Measurements from ENCODE around the gene PCYOX1L. TPM values are rescaled to one million over a fixed set of nuclear protein-coding genes. Genes with fewer than 3 reads are reported as not detected.

Gene PCYOX1L
- total RNA-seq, 4 donors from 2014 or later, result 2.1 to 4.6 (median 3.1) TPM

GRCh38 chr5:149410721-149411432 lies 53.0 kb downstream of the PCYOX1L start:
- Histone ChIP-seq H3K27me3 (peaks cover 0 to 4% (median 0%) of the 10 kb centered on the region in 4 donors), H3K4me1 (peaks cover 0 to 33% (median 2%) of the 10 kb centered on the region in 3 donors), H3K4me3 (peak overlapping the region; percentile 24 to 66 (median 52)), H3K27ac (peak overlapping the region; percentile 69 to 90 (median 88)), H3K36me3 (peaks cover 0 to 10% (median 7%) of the 10 kb centered on the region in 3 donors), H3K9me3 (no peaks in the 10 kb centered on the region)
- TF ChIP-seq POLR2A (IDR thresholded peaks at IDR 0.05) (no peak), CTCF (IDR thresholded peaks at IDR 0.05) (no peak)
- intact Hi-C loops (cut with DNase I), result no loop called here
- no peak for DNase-seq
- 62 to 66% methylated on average over 10 to 15 of the region's 15 CpGs for WGBS, 2 donors

DNA sequence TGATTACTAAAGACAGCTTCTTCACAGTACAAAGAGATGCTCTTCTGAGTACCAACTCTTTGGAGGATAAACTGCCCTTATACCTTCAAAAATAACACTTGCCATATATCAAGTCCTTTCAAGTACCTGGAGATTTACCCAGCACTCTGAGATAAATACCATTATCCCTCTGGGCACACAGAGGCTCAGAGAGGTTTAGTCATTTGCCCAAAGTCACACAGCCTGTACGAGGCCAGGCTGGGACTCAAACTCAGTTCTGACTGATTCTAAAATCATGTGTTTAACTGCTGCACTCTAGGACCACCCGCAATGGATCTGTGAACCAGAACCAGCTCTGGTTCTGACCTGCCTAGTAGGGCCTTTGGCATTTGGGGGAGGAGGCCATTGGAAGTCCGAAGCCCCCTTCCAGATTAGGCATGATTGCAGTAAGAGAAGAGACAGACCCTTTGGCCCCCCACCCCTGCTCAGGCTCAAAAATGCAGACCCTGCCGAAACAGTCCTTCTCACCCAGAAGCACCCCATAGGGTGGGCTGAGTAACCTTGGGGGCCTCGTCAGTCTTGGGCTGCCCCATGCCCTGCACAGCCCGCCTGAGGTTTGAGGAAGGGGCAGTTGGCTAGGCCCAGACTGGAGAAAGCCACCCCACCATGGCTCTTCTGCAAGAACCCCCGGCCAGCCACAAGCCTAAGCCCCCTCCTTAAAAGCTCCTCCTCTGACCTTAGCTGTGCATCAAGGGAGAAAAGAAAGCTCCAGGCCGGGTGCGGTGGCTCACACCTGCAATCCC lies 54.1 kb downstream of the PCYOX1L start:
- Histone ChIP-seq H3K4me1 (peaks cover 0 to 39% (median 2%) of the 10 kb centered on the region in 3 donors), H3K9me3 (no peaks in the 10 kb centered on the region), H3K36me3 (peaks cover 0 to 10% (median 7%) of the 10 kb centered on the region in 3 donors), H3K27ac (peak overlapping the region; percentile 58 to 90 (median 88)), H3K27me3 (peaks cover 0 to 4% (median 0%) of the 10 kb centered on the region in 4 donors), H3K4me3 (peak overlapping the region; percentile 24 to 66 (median 52))
- TF ChIP-seq POLR2A (IDR thresholded peaks at IDR 0.05) (no peak), CTCF (IDR thresholded peaks at IDR 0.05) (no peak)
- DNase-seq, result no peak
- 45 to 59% methylated on average over 3 to 5 of the region's 9 CpGs for WGBS, 2 donors
- intact Hi-C loops (cut with DNase I), result no loop called here

GRCh38 chr5:149412783-149413476 lies 55.1 kb downstream of the PCYOX1L start:
- WGBS, 2 donors, result 81 to 87% methylated on average over 6 of the region's 8 CpGs
- peak overlapping the region; percentile 3 to 66 (median 52) for H3K4me3 ChIP-seq
- TF ChIP-seq CTCF (IDR thresholded peaks at IDR 0.05) (no peak), POLR2A (IDR thresholded peaks at IDR 0.05) (no peak)
- DNase-seq, result no peak
- peaks cover 0 to 10% (median 7%) of the 10 kb centered on the region in 3 donors for H3K36me3 ChIP-seq
- intact Hi-C loops (cut with DNase I), result no loop called here
- no peaks in the 10 kb centered on the region for H3K27me3 ChIP-seq
- H3K4me1 ChIP-seq, result peaks cover 0 to 43% (median 5%) of the 10 kb centered on the region in 3 donors
- peak overlapping the region; percentile 58 to 90 (median 88) for H3K27ac ChIP-seq
- H3K9me3 ChIP-seq, result no peaks in the 10 kb centered on the region

GRCh38 chr5:149413477-149414210 lies 55.8 kb downstream of the PCYOX1L start:
- no peak for DNase-seq
- Histone ChIP-seq H3K27me3 (no peaks in the 10 kb centered on the region), H3K4me1 (peaks cover 0 to 50% (median 5%) of the 10 kb centered on the region in 3 donors), H3K27ac (peak overlapping the region; percentile 58 to 90 (median 88)), H3K36me3 (peaks cover 0 to 10% (median 7%) of the 10 kb centered on the region in 3 donors), H3K4me3 (peak overlapping the region; percentile 3 to 66 (median 52)), H3K9me3 (no peaks in the 10 kb centered on the region)
- intact Hi-C loops (cut with DNase I), result loop anchor here (2.0 kb wide), 1 partner anchor 41 kb away; no protein-coding TSS in a partner anchor
- WGBS, 2 donors, result 65 to 78% methylated on average over 16 of the region's 16 CpGs
- TF ChIP-seq POLR2A (IDR thresholded peaks at IDR 0.05) (no peak), CTCF (IDR thresholded peaks at IDR 0.05) (no peak)

Data from esophagus squamous epithelium (tissue), 5 donors.